SKM-1 (cell line): ENCODE results near the gene MATN3.

Experiments used
- DNase-seq: peaks from one replicate; lab custom pipeline; 2025; ENCODE audit not compliant: unreplicated experiment; lab: John Stamatoyannopoulos, UW

Gene MATN3

DNA sequence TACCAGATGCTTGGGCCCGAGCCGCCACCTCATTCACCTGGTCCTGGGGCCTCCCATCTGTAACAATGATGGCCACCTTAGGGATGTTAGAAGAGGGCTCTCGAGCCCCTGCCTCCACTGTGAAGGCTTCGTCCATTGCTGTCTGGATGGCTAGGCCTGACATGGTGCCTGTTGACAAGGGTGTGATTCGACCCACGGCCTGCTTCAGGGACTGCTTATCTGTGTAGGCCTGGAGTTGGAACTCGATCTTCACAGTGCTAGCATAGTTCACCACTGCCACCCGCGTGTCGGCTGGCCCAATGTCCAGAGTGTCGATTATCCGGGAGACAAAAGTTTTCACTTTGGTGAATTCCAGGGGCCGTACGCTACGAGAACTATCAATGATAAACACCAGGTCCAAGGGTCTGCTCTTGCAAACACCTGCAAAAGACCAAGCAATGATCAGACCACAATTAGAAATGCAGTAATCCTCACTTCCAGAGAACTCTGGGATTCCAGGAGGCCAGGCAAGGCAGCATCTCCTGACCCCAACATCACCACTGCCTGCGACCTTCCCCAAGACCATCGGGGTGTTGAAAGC, 6.5 kb downstream of the MATN3 start:
- no peak for DNase-seq

DNA sequence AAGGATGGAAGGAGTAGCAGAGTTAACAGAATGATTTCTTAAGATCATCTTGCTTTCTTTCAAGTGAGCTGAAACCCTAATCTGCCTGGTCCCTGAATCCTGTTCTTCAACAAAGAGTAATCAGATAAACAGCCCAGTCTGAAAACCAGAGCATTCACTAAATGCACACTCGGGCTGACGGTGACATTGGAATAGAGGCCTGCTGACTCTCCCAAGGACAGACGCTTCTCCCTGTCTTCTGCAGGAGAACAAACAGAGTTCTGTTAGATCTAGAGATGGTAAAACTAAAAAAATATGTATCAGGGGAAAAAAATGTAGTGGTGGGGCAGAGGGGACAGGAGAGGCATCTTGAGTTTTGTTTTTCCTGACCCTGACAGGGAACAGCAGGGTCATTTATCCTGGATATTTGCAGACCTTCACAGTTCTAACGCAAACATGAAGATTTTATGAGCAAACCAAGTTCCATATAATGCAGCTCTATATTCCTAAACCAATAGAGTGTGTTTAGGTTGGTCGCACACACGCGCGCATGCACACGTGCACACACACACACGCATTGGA, 7.3 kb downstream of the MATN3 start:
- DNase-seq = no peak

DNA sequence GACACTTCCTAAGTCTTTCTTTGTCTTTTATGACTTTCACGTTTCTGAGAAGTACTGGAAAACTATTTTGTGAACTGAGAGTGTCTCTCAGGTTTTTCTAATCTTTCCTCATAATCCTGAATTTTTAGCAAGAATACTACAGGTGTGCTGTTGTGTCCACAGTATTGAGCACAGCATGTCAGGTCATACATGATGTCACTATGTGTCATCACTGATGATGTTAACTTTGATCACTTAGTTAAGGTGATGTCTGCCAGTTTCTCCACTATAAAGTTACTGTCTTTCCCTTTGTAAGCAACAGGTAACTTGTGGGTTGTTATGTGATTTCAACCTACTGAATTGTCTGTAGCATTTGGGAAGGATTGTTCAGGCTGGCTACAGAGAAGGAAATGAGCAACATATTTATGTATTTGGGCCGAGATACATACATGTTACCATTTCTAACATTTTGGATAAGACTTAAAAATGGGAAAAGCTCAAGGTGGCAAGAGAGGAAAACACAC, 11.1 kb downstream of the MATN3 start:
- DNase-seq = no peak

DNA sequence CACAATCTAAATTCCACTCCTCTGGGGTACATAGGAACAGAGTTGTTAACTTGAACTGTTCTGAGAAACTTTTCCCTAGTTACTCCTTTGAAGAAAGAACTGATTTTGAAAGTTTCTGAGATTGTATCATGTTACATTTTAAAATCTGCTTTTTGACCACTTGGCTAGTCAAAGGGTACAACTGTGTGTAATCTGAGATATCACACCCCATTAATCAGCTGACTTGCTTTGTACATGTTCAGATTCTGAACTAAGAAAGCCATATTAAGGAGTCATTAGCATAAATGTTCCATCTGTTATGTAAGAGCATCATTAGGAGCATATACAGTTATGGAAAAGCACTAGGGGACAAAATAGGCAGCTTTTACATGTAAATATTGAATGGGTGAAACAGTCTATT, 18.7 kb downstream of the MATN3 start:
- no peak for DNase-seq

DNA sequence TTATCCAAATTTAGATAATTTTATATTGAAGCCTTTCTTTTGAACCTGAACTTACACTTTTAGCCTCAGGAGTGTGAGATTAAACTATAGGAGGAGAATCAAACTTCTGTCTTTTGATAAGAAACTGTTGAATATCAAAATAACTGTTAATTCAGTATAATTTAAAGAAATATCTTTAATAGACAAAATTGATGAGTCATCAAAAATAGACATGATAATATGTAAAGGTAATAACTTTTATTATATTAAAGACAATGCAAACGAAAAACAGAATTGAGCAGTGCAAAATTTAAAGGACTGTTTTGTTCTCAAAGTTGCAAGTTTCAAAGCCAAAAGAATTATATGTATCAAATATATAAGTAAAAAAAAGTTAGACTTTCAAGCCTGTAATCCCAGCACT, 20.6 kb downstream of the MATN3 start:
- no peak for DNase-seq

DNA sequence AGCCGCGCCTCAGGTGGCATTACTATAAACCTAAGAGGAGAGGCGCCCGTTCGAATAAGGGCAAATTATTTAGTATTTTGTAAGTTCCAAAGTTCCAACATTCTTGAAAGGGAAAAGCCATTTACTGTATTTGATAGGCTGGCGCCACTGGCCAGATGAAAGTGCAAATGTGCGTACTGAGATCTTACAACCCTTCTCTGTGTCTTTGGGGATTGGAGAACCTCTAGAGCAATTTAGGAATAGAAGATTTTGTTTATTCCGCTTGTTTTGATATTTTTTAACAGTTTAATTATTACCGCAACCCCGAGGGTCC, 22.1 kb downstream of the MATN3 start:
- DNase-seq = no peak

DNA sequence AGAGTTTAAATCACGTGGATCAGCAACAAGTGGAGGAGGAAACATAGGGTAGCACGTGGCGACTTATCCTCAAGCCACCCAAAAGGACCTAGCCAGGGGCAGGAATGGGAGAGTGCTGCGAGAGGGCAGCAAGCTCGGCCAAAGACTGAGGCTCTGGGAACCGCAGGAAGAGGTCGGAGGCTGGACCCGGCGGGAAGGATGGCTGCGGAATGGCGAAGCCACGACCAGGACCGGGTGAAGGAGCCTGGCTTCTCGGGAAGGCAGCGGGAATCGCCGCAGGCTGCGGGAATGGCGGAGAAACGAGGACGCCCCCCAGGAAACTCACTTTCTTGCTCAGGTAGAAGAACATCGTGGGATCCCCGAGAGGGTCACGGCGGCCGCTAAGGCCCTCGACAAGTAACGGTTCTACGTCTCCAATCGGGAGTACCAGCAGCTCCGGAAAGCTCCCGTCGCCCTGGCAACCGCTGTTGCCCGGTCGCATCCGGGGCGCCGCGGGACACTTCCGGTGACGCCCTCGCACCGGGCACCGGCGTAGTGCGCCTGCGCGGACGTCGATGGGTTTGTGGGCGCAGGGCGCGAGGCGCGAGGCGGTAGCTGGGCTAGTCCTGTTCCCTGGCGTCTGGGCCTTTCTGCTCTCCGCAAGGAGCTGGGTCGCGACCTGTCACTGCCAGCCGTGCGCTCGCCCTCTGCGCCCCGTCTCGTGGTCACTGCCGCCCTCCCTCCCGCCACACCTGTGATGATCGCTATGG, 22.6 kb downstream of the MATN3 start, which contains the start of gene WDR35:
Gene WDR35, minus strand, starts transcription at position 439 of the 749 bp plus-strand sequence. Its CDS starts 90 bp downstream, at position 349.
- peak; percentile 70 for DNase-seq

DNA sequence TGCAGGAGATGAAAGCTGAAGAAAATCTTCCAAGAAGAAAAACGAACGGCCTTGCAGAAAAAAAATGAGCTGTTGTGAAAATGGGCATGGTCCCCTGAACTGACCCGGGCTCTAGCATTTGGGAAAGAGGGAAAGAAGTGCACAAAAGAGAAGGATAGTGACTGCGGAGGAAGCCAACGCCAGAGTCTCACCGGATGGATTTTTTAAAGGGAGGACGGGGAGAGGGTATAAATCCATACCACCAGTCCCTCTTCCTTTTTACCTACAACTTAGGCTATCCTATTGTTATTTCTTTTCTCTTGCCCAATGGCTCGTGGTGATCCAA, 23.2 kb downstream of the MATN3 start:
- no peak for DNase-seq

DNA sequence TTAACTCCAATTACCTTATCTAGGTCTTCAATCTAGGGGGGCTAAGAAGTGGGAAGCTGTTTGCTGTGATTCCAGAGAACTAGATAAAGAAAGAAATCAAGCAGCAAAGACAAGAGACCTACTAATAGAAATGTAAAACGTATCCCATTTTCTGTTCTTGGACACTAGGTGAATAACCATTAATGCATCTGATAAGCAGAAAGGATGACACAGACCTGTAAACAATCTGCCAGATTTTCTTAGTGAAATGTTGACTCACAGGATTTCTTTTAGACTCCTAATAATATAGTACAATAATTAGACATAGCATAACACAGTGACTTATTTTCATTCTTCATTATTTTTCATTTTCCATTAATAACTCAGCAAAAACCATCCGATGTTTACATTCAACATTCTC, 23.9 kb downstream of the MATN3 start:
- DNase-seq = no peak

DNA sequence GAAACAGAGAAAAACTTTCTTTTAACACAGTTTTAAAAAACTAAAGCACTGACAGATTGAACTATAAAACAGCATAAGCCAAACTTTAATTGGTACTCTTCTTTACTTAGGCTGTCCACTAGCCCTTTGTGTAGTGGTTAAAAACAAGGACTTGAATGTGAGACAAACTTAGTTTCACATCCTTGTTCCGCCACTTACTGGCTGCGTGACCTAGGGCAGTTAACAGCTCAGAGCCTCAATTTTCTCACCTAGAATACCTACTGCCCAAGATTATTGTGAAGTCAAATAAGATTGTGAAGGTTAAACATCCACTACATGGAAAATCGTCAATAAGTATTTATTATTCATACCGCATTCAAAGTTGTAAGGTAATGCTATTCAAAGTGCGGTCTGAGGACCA, 24.5 kb downstream of the MATN3 start:
- no peak for DNase-seq

DNA sequence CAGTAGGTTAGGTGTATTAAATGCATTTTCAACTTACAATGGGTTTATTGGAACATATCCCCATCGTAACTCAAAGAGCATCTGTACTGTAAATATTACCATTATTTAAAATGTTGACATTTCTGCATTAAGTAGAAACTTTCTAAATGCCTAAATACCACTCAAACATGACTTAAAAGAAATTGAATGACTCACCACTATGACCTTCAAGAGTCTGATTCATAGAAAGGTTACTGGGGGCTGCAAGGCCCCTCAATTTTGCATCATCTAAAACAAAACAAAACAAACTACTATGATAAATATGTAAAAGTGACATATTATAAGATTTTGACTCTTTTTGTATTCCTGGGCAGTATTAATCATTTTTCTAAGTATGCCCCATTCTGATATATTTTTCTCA, 30.2 kb downstream of the MATN3 start:
- no peak for DNase-seq

DNA sequence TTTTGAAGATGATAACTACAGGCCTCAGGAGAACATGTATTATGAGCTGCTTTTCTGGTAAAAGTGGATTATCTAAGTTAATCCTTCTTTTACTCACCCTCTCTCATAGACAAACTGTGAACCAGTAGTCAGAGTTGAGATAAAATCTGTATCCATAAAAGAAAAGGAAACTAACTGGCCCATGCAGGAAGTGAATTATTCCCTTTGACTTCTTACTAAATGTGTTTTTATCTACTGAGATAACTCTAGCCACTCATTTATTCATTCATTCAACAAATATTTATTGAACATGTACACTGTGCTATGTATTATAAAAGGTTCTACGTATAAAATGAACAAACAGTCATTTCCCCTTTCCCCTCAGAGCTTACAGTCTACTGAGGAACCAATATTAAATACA, 32.5 kb downstream of the MATN3 start:
- DNase-seq = no peak

DNA sequence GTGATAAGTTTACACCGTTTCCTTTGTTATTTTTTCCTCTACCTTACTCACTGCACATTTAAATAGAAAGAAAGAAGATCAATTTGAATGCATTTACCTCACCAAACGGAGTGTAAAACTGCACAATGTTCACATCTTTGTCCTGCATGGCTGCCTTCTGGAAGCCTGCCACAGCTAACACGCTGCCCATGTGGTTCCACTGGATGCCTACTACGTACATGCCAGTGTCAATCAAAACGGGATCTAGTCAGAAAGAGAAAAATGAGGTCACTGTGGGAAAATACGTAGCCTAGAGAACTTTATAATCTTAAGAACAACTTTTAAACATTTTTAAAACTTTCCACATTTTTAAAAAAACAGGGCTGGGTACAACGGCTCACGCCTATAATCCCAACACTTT, 39.0 kb downstream of the MATN3 start:
- DNase-seq = no peak

DNA sequence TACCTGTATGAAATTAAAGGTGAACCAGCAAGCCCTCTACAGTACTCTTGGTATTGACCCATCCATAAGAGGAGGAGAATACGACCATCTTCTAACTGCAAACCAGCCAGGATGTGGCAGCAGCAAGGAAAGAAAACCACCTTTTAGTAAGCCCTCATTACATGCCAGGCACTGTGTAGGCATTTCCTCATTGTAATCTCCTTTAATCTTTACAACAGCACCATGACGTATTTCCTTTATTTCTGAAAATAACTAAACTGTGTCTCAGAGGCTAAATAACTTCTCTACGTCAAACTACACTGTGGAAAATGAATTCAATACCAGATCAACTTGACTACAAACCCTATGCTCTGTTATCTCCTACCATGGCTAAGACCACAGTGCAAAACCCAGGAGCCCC, 40.8 kb downstream of the MATN3 start:
- DNase-seq = no peak

DNA sequence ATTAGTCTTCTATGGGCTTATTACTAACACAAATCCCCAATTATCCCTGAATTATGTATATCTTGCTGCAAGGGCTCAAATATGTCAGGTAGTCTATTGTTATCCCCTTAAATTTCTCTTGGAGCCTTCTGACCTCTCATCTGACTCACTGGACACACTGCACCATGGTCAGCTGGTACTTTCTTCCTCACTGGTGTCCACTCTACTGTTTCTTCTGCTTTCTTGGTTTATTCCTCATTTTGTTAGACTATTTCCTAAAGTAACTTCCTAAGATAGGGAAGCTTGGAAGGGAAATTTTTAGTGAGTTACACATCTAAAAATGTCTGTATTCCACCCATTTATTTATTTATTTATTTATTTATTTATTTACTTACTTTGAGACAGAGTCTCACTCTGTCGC, 49.1 kb downstream of the MATN3 start:
- DNase-seq = no peak

DNA sequence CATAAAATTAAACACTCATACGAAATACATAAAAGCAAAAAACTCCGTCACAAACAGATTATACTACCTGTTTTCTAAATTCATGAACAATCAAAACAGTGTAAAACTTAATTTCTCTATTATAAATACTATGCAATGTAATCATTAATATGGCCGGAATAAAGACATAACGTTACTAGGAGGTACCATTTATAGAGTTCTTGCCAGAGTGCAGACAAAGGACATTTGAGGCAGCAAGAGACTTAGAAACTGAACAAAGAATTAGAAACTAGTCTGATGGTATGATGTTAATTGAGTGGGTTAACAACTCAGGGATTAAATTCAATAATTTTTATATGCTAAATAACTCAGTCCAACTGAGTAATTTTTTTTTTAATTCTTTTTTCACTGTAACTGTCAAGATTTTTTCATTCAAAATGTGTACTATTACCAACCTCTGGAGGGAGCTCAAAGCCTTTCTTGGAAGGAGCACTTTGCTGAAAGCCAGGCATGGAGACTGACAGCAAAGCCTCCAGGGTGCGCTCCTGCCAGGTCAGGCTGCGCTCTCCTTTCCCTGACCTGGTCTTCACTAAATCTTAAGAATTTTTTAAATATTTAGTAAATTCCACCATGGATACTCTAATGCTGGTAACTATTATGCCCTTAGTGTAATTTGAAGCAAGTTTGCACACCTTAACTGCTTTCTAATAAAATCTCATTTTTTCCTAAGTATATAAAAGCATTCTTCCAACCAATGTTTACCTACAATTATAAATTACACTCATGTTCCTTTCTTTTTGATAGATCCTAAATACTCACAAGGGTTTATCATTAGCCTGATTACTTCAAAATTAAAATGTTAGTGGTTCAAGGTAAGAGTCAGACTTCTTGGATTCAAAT, 56.7 kb downstream of the MATN3 start:
- DNase-seq = peak; percentile 36

DNA sequence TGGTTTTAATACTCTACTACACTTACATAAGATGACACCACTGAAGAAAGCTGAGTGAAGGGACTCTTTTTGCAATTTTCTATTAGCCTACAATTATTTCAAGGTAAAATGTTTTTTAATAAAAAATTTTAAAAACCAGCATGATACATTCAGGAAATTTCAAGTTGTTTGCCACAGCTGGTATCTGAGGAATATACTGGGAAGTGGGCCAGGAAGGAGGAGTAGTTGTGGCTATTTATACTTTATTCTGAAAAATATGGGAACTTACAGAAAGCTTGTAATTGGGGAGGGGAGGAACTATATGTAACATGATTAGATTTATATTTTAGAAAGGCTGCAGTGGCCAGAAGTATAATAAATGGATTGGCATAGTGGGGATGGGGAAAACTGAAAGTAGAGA, 63.4 kb downstream of the MATN3 start:
- no peak for DNase-seq

DNA sequence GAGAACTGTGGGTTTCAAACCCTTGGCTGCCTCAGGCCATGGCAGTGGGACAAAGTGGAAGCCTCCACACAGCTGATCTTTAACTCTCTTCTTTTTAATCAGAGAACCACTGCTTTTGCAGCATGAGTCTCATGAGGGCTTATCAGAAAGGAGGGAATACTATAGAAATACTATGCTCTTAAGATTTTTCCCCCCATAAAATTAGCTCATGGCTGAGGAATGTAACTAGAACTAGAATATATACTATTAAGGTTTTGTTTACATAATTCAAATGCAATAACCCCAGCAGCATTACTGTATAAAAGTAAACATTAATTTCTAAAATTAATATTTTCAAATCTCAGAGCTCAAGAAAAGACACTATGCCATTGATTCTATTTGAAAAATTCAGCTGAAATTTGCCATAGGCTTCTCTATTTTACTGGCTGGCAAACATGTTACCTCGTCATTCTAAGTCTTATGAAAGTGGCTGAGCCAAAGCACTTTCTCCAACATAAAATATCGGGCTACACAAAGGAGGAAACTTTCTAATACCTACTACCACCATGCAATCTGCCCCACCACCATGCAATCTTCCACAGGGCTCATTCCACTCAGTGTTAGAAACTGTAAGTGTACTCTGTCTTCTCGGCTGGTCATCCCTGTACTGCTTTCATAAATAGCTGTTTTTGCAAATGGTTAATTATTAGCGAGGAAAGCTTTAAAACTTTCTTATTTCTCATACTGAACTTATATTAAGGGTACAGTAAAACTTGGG, 65.1 kb downstream of the MATN3 start:
- DNase-seq = no peak

DNA sequence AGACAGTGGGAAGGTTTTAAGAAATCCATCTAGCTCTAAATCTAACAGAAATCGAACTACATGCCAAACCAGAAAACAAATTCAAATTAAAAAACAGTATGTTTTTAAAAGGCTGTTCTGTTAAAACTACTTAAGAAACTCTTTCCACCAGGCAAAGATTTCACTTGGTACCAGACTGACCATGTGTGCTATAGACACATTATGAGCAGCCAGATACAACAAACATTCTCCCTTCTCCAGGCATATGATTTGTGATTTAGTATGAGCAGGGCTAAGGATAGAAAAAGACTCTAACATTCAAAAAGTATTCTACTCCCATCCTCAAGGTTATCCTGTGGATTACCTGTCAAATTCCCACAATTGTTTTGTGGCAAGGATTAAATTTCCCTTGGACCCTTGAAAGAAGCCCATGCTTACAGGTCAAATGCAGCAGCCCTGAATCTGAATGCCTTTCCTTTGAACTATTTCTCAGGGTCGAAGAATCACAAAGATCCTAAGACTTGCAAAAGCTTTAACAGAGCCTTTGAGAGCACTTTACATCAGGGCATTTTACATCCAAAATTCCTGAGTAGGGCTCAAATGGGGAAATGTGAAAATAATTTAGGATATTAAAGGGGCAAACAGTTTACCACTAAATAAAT, 68.1 kb downstream of the MATN3 start:
- no peak for DNase-seq

DNA sequence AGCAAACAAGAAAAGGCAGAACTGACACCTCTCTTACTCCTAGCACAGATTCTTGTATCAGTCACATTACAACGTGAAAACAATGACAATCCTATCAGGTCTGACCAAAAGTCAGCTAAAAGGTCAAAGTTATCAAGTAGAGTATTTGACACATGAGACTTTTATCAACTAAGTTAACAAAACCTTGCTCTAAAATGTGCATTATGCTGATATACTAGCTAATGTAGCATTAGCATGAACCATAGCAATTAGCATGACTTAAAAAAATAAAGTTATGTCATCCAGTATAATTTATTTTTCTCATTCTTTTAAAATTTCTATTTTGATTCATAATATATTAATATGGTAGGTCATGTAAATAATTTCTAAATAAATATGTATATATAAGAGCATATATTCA, 69.3 kb downstream of the MATN3 start:
- no peak for DNase-seq

DNA sequence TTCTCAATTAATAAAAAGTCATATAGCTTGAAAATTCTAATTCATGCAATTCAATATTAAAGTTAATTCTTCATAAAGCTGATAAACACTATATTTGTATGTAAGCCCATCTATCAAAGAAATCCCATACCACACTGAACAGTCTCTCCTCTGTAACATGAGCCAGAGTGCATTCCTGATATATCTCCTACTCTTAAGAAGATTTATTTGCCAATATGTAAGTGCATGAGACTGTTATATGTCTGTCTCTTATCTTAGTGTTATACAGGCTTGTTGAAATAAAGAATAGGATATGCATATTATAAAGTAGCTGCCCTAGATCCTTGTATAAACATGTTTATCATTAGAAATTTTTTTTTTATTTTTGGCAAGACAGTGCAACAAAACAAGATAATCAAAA, 70.3 kb downstream of the MATN3 start:
- DNase-seq = no peak
